NCI-H510A treated with DMSO at 0.1 percent for 48 hours (cell line): ENCODE results near the gene EPB41L2.
"Not testable (repeated sequence)": the region's sequence is repeated elsewhere in the genome, so short reads cannot be mapped to it uniquely, and the experiment has no call there.

Experiments
- DNase-seq: peaks from one replicate; lab custom pipeline; 2025; lab: John Stamatoyannopoulos, UW

Gene EPB41L2

GRCh38 chr6:131036143-131036542 lies 26.9 kb downstream of the EPB41L2 start:
- no peak for DNase-seq

- no peak for DNase-seq
Observed at GRCh38 chr6:131035582-131035981, 27.5 kb downstream of the EPB41L2 start.

- no peak for DNase-seq
Observed at GRCh38 chr6:131033631-131034030, 29.4 kb downstream of the EPB41L2 start.

GRCh38 chr6:131029626-131030297 lies 33.3 kb downstream of the EPB41L2 start:
- DNase-seq: no peak

GRCh38 chr6:131027326-131027725 lies 35.7 kb downstream of the EPB41L2 start:
- DNase-seq: no peak

- DNase-seq: no peak
Observed at GRCh38 chr6:131026243-131026642, 36.8 kb downstream of the EPB41L2 start.

GRCh38 chr6:131024565-131024964 lies 38.5 kb downstream of the EPB41L2 start:
- no peak for DNase-seq

GRCh38 chr6:131023834-131024504 lies 39.1 kb downstream of the EPB41L2 start:
- DNase-seq: no peak

- DNase-seq: no peak
Observed at GRCh38 chr6:131022691-131023090, 40.4 kb downstream of the EPB41L2 start.

GRCh38 chr6:131017962-131018361 lies 45.1 kb downstream of the EPB41L2 start:
- no peak for DNase-seq

- DNase-seq: no peak
Observed at GRCh38 chr6:131015630-131016263, 47.3 kb downstream of the EPB41L2 start.

GRCh38 chr6:131015025-131015591 lies 47.9 kb downstream of the EPB41L2 start:
- DNase-seq: no peak

- DNase-seq: no peak
Observed at GRCh38 chr6:131014080-131014776, 48.8 kb downstream of the EPB41L2 start.

GRCh38 chr6:131013495-131013894 lies 49.5 kb downstream of the EPB41L2 start:
- no peak for DNase-seq

GRCh38 chr6:131009790-131010189 lies 53.3 kb downstream of the EPB41L2 start:
- no peak for DNase-seq

- not testable (repeated sequence) for DNase-seq
Observed at GRCh38 chr6:131008965-131009364, 54.1 kb downstream of the EPB41L2 start.

- not testable (repeated sequence) for DNase-seq
Observed at GRCh38 chr6:131007964-131008363, 55.1 kb downstream of the EPB41L2 start.

GRCh38 chr6:131007286-131007685 lies 55.8 kb downstream of the EPB41L2 start:
- DNase-seq: no peak

GRCh38 chr6:131005439-131006016 lies 57.5 kb downstream of the EPB41L2 start:
- no peak for DNase-seq

GRCh38 chr6:131004936-131005335 lies 58.1 kb downstream of the EPB41L2 start:
- DNase-seq: no peak

GRCh38 chr6:131004387-131004755 lies 58.7 kb downstream of the EPB41L2 start:
- no peak for DNase-seq
